NCI-H2081 (cell line): Measurements from ENCODE around the gene CDK11B.

Experiments
- DNase-seq, 2 experiments: peaks; one replicate each; lab custom pipeline; 2025; lab: John Stamatoyannopoulos, UW

CDK11B gene

DNA sequence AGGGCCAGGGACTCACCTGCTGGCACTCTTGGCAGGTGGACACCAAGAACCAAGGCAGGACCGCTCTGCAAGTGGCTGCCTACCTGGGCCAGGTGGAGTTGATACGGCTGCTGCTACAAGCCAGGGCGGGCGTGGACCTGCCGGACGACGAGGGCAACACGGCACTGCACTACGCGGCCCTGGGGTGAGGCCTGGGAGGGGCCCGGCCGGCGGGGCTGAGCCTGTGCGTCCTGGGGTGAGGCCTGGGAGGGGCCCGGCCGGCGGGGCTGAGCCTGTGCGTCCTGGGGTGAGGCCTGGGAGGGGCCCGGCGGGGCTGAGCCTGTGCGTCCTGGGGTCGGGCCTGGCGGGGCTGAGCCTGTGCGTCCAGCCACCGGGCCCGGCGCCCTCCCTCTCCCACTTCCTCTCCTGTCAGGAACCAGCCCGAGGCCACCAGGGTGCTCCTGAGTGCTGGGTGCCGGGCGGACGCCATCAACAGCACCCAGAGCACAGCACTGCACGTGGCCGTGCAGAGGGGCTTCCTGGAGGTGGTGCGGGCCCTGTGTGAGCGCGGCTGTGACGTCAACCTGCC, 31.5 kb downstream of the CDK11B start:
- DNase-seq = no peak

DNA sequence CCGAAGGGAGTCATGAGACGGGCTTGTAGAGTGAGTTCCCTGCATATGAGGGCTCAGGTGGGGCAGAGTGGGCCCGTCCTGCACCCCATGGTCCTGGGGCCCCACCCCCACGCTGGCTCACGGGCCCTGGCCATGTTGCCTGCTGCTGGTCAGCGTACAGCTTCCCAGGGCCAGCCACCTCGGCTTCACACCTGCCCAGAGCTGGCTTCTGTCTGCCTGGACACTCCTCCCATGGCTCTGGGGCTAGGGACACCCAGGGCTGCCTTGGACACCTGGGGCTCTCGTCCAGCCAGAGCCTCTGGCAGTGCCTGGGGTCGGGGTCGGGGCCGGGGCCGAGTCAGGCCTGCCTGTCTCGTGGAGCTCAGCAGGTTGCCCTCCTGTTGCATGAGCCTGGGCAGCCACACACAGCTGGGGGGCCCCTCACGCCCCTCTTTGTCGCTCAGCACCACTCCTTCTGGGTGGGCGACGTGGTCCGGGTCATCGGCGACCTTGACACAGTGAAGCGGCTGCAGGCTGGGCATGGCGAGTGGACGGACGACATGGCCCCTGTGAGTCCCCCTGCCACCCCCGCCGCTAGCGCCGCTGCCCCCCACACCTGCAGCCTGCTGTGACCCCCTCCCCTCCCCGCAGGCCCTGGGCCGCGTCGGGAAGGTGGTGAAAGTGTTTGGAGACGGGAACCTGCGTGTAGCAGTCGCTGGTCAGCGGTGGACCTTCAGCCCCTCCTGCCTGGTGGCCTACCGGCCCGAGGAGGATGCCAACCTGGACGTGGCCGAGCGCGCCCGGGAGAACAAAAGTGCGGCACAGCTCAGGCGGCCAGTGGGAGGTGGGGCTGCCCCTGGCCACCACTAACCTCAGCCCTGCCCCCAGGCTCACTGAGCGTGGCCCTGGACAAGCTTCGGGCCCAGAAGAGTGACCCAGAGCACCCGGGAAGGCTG, 32.3 kb downstream of the CDK11B start:
- DNase-seq = no peak

DNA sequence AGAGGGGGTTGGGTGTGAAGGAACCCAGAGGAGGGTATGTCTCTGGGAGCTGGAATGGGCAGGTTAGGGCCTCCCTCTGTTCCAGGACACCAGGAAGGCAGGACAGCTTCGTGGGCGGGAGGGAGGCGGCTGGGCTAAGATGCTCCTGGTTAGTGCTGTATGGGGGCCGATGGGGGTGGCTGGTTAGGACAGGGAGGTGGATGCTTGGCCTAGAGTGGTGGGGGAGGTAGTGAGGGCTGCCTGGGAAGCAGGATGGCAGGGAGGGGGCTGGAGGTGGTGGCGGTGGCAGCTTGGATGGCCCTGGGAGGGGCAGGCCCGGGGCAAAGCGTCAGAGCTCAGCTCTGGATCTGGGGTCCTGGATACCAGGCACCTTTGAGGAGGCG, 33.0 kb downstream of the CDK11B start:
- no peak for DNase-seq

DNA sequence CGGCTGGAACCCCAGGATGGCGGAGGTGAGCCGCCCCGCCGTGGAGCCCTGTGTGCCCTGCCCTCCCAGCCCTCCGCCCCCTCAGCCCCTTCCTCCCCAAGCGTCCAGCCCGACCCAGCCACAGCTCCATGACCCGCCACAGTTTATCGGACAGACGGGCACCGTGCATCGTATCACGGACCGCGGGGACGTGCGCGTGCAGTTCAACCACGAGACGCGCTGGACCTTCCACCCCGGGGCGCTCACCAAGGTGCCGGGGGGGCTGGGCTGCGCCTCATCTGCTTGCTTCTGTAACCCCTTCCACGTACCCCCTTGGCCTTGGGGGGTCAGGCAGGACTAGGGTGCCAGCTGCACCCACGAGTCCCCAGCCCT, 33.4 kb downstream of the CDK11B start:
- DNase-seq = no peak

GRCh38 chr1:1624443-1625403, 34.1 kb downstream of the CDK11B start:
- DNase-seq = peak; percentile 17 to 24

GRCh38 chr1:1623631-1624442, 35.0 kb downstream of the CDK11B start:
- no peak for DNase-seq

DNA sequence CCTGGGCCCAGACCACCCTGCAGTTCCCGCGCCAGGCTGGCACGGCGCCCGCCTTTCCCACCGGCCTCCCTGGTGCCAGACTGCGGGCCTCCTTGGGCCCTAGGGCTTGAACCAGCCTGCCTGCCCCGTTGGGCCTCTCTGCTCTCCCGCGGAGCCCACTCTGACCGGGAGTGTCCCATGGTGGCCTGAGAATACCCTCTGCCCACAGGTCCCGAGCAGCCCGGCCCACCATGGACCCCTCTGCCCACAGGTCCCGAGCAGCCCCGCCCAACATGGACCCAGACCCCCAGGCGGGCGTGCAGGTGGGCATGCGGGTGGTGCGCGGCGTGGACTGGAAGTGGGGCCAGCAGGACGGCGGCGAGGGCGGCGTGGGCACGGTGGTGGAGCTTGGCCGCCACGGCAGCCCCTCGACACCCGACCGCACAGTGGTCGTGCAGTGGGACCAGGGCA, 35.6 kb downstream of the CDK11B start:
- DNase-seq = no peak

DNA sequence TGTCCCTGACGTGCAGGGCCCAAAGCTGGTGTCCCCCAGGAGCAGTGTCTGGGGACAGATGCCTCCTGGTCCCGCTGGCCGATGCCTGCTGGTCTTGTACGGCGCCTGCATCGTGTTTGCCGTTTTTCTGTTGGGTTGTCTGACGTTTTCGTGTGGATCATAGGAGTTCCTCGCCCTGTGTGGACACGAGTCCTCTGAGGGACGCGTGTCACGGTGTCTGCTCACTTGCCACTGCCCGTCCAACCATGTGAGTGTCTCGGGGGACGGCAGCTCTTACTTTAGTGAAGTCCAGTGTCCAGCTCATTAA, 36.1 kb downstream of the CDK11B start:
- no peak for DNase-seq

DNA sequence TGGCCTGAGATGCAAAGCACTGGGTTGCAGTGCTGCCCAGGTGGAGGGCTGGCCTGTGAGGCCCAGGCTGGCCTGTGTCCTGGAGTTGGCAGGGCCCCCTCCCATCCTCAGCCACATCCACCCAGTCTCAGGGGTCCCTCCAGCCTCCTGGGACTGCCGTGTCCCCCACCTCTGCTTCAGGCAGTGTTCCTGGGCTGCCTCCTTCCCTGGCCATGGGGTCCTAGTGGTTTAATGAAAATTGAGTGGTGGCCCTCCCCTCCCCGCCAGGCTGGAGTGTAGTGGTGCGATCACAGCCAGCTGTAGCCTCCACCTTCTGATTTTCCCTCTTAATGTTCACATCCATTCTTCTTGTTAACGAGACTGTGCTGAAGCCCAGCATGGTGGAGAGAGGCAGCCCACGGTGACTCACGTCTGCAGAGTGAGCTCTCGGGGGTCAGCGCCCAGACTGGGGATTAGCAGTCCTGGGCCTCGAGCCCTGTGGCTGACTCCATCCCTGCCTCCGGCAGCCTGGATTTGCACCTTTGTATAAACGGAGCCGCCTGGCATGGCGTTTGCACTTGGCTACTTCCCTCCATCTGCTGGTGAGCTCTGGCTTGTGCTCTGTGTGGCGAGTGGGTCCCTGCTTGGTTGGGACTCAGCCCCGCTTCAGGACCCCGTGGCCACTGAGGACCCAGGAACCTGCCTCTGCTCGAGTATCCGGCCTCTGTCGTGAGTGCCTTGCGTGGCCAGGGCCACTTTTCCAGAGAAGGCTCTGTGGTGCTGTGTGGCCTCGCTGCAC, 36.6 kb downstream of the CDK11B start:
- no peak for DNase-seq

DNA sequence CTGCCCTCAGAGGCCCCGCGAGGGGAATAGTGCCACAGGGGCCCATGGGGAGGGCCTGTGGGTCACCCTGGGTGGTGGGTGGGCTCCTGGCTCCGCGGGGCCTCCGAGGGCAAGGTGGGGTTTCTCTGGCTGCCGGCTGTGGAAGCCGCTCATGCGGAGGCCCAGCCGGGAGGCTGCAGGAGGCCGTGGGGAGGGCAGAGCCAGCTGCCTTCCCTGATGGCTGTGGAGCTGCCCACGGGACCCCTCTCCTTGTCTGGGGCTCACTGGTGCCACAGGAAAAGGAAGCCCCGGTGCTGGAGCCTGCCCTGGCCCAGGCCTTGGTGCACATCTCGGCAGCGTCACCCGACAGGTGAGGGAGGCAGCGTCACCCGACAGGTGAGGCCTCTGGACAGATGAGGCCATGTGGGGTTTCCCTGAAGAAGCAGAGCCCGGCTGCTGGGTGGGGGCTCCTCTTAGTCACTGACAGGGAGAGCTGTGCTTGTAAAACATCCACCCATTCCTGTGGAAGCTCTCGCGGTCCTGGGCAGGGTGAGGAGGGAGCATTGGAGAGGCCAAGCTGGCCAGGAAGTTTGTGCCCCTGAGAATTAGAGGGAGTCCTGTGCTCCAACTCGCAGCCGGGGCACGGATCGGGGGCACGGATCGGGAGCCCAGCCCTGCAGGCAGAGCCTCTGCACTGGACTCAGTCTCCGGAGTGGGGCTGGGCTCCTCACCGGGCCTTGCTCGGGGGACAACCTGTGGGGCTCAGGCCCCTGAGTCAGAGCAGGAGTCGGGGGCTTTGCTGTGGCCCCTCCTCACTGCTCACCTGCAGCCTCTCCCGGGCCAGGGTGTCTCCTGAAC, 37.4 kb downstream of the CDK11B start:
- no peak for DNase-seq

DNA sequence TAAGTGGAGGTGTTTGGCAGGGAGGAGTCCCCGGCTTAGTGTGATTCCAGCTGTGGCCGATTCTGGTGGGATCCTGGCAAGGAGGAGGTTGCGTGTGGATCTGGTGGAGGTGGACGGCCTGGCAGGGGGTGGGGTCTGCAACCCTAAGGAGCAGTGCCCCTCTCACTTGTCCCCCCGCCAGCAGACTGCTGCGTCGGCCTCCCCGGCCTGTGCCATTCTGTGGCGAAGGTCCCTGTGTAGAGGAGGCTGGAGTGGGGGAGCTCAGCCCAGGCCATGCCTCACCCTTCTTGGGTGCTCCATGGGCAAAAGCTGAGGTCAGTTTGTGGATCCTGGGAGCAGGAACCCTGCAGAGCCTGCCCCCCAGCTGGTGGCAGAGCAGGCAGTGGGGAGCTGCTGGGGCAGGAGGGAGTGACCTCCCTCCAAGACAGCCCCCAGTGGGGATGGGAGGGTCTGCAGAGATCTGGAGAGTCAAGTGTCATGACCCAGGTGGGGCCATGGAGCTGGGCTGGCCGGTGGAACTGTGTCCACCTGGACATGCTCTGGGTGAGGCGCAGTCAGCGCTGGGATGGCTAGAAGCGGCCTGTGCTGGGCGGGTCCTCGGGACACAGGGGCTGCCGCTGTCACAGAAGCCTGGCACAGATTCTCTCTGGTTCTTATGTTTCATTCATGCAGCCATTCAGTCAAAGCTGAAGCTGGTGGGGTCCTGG, 38.2 kb downstream of the CDK11B start:
- no peak for DNase-seq

GRCh38 chr1:1619917-1620361, 38.9 kb downstream of the CDK11B start:
- DNase-seq = no peak

GRCh38 chr1:1618396-1619068, 40.3 kb downstream of the CDK11B start:
- no peak for DNase-seq

GRCh38 chr1:1617925-1618324, 40.9 kb downstream of the CDK11B start:
- no peak for DNase-seq

- no peak for DNase-seq
Observed at GRCh38 chr1:1617516-1617915, 41.3 kb downstream of the CDK11B start.

GRCh38 chr1:1616838-1617237, 42.0 kb downstream of the CDK11B start:
- no peak for DNase-seq

- DNase-seq = peak in 1 of 2 experiments; percentile 21
Observed at GRCh38 chr1:1616045-1616790, 42.6 kb downstream of the CDK11B start.
